Glomerular visceral epithelial cell (primary cell): ENCODE data around the gene RHEBL1.

ENCODE experiments used
- DNase-seq: peaks from one replicate; pipeline ENCODE4 v3.0.0-alpha.2; 2016; ENCODE audit errors: extremely low spot score

RHEBL1 gene

GRCh38 chr12:49020441-49020840 lies 49.3 kb downstream of the RHEBL1 start:
- no peak for DNase-seq

GRCh38 chr12:49019443-49020324 lies 50.1 kb downstream of the RHEBL1 start:
- peak; percentile 34 for DNase-seq

DNA sequence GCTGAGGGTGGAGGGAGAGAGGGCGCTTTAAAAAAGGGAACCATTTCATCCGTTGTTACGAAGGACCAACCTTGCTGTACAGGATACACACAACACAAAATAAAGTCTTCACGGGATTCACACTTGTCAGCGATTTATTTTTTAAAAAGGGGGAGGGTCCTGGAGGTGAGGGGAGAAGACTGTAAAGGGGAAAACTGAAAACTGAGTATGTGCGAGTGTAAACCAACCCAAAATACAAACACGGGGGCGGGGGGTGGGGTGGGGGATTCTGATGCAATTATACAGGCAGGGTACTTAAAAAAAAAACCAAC lies 50.7 kb downstream of the RHEBL1 start:
- no peak for DNase-seq

DNA sequence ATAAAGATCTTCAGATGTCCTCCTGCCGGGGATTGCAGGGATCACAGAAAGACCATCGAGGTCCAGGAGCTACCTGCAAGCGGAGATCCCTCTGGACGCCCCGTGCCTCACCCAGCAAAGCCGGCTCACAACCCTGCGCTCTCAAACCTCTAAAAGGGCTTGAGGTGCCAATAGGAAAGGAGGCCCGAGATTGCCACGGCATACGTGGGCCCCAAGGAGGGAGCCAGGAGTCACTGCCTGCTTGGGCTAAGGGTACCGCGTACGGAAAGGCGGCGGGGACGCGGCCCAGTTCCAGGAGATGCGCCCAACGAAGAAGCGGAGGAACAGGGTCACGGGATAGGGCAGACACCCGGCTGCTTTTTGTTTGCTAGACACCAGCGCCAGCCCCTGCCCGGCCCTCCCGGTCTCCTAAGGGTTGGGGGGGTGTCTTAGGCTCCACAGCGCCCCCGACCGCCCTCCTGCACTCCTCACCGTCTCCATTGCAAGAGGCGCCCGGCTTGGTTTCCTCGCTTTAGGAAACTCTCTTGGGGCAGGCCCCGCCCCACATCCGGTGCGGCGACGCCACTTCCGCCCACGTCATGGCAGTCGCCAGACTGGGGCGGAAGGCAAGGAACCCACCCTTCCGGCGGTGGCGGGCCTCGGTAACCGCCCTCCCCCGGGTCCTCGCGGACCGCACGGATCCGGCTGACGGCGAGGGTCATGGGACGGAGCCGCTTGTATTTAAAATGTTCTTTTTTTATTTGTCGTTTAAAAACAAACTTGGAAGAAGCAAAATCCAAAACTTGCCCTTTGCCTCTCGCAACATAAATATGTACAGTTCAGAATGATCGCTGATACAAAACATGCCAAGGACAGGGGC lies 51.3 kb downstream of the RHEBL1 start, which contains the start of gene PRKAG1:
Gene PRKAG1, minus strand, starts transcription at position 516 of the 859 bp plus-strand sequence. Its CDS starts 36 bp downstream, at position 480.
- peak; percentile 95 for DNase-seq

DNA sequence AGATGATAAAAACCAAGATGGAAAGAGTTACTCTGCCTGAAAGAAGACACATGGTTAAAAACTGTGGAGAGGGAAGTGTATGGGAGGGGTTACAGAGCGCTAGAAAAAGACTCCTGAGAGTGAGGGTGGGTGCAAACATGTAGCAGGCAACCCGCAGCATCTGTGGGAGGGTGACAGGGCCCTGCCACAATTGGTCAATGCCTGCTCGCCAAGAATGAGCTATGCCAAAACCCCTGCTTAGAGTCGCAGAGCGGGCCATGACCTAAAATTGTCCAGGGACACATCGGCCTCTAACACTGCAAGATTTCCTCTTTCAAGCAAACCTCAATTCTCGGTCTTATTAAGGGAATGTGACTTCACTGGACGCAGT lies 51.9 kb downstream of the RHEBL1 start:
- peak; percentile 36 for DNase-seq

DNA sequence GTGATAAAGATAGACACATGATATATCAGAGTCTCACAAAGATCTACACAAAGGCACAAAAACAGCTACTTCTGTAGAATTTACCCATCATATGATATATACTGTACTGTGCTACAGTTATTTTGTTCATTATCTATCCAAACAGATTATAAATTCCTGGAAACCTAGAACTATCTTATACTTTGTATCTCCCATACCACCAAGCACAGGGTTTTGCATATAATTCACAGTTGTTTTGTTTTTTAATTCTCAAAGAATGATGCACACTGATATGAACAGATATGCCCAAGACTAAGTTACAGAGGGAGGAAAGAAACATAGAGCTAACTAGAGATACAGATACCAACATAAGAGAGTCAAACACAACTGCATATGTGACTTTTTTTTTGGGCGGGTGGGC lies 54.6 kb downstream of the RHEBL1 start:
- no peak for DNase-seq
